Stimulated activated CD4-positive, alpha-beta T cell treated with anti-CD3 and anti-CD28 coated beads, Interleukin-15, amount 100 ng/mL, for 1 hour (primary cell): ENCODE data around the gene LRRN4.

ENCODE experiments used
- DNase-seq, 2 donors: peaks; one replicate each; pipeline ENCODE4 v3.0.0-alpha.2; 2020; ENCODE audit warnings: low read depth in 1 of 2, low spot score in 1 of 2

The LRRN4 gene

DNA sequence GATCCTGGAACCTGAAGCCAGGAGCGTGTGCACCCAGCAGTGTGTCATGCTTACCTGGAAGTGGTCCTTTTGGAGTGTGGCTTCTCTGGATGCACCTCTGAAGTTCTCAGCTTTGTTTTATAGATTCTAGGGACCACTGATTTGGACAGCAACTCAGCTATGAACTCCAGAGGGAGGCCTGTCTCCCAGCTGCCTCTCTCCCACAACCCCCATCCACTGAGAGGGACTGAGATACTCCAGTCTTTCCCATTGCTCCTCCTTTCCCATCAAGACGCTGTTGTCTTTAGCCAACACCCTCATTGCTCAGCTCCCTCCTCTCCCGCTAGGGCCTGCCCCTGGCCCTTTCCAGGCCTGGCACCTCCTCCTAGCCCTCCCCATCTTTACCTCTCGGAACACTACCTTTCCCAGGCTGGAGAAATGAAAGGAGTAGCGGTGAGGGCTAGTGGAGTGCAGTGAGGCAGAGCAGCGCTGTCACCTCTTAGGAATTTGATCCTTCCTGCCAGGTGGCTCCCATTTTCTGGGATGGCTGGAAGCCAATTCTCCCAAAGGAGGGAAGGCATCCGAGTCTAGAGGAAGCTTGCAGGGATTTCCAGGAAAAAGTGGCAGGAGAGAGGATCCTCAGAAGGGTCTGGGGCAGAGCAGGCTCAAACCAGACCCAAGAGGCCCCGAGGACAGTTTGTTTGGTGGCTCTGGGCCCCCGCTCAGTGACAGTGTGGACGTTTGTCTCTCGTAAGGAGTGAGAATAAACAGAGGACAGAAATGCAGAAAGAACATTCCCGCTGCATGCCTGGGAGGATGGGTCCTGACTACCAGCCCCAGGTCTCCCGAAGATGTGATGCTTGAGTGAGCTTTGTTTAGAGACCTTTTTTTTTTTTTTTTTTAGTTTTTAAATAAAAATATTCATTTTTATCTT, at the start of gene LRRN4:
LRRN4 (minus strand) TSS at position 285 of the 913 bp plus-strand sequence. CDS start 1,261 bp downstream, outside the sequence.
- DNase-seq, result no peak

DNA sequence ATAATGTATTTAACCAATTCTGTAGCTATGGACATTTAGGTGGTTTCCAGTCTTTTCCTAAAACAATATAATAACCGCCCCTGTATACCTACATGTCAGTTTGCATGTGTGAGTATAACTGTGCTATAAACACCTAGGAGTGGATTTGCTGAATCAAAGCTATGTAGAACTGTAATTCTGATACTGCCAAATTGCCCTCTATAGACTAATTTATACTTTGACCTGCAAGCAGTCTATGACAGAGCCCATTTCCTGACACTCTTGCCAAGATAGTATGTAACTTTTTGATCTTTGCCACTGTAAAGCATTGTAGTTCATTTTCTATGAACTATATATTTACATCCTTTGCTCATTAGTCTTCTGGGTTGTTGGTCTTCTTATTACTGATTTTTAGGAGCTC, 49.4 kb upstream of the LRRN4 start:
- DNase-seq, result no peak

DNA sequence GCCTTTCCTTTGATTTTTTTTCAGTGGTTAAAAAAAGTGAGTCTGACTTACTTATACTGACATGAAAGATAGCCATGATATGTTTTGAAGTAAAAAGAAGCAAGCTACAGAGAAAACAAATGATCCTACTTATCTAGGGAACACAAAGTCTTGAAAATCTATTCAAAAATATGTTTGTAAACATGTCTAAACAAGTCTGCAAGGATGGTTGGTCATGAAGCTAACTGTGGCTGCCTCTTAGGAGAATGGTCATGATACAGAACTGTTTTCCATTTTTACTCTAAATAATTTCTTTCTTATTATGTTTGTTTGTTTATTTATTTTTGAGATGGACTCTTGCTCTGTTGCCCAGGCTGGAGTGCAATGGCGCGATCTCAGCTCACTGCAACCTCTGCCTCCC, 47.5 kb upstream of the LRRN4 start:
- no peak for DNase-seq

DNA sequence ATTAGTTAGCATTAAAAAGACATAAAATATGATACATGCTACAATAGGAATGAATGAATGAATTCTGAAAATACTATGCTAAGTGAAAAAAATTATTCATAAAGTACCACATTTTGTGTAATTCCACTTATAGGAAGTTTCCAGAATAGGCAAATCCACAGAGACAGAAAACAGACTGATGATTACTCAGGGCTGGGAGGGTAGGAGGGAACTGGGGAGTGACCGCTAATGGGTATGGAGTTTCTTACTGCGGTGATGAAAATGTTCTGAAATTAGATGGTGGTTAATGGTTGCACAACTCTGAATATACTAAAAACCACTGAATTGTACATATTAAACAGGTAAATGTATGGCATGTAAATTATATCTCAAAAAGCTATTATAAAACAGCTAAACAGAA, 46.4 kb upstream of the LRRN4 start:
- DNase-seq, result no peak

DNA sequence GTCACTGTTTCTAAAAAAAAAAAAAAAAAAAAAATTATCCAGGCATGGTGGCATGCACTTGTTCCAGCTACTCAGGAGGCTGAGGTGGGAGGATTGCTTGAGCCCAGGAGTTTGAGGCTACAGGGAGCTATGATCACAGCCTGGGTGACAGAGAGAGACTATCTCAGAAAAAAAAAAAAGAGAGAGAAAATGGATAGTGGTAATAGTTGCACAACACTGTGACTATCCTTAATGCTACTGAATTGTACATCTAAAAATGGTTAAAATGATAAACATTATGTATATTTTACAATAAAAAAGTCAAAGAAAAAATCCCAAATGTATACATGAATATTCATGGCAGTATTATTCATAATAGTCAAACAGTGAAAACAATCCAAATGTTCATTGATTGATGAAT, 46.0 kb upstream of the LRRN4 start:
- DNase-seq, result no peak

DNA sequence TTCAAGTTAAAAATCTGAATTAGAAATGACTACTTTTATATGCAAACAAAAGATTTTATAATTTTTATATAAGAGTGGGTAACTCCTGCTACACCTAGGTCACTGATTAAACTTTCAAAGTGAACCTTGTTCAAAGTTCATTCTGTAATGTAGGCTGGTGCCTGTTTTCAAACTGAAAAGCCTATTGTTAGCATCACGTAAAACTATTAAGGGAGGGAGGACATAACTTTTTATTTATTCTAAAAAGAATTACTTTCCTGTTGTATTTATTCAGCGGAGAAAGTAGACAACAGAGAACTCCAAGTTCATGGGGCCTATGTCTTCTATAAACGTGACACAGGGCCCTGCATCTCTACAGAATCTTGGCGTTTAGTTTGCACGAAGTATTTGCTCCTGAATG, 41.5 kb upstream of the LRRN4 start:
- DNase-seq, result no peak

GRCh38 chr20:6094565-6094964, 40.7 kb upstream of the LRRN4 start:
- DNase-seq, result no peak

- DNase-seq, result no peak
Measured at GRCh38 chr20:6094063-6094462, 40.2 kb upstream of the LRRN4 start.

DNA sequence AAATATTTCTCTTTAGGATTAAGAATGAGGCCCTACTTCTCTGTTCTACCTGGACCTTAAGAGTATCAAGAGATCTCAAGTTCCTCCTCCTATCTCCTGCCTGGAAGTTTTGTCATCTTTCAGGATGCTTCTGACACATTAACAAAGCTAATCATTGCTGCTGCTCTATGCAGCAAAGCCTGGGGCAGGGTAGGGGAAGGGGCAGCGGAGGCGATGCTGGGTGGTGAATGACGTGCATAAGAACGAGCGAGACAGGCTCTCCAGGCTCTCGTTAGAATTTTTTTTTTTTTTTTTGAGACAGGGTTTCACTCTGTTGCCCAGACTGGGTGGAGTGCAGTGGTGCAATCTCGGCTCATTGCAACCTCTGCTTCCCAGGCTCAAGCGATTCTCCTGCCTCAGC, 37.8 kb upstream of the LRRN4 start:
- no peak for DNase-seq

DNA sequence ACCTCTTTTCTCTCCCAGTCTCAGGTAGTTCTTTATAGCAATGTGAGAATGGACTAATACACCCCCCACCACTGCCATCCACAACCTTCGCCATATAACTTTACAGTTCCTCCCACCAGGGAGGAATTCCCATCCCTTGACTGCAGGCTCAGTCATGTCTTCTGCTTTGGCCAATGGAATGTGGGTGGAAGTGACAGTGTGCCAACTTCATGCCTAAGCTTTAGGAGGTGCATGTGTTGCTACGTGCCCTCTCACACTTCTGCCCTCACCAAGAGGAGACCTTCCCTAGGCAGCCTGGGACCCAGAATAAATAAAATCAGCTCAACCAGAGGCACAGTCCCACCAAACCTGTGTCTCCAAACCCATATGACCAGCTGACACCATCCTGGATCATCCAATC, 33.0 kb upstream of the LRRN4 start:
- no peak for DNase-seq

GRCh38 chr20:6083926-6084325, 30.1 kb upstream of the LRRN4 start:
- DNase-seq, result no peak

GRCh38 chr20:6081236-6081635, 27.4 kb upstream of the LRRN4 start:
- DNase-seq, result no peak

- DNase-seq, result no peak
Measured at GRCh38 chr20:6079016-6079415, 25.2 kb upstream of the LRRN4 start.

GRCh38 chr20:6075428-6076219, 21.8 kb upstream of the LRRN4 start:
- no peak for DNase-seq

DNA sequence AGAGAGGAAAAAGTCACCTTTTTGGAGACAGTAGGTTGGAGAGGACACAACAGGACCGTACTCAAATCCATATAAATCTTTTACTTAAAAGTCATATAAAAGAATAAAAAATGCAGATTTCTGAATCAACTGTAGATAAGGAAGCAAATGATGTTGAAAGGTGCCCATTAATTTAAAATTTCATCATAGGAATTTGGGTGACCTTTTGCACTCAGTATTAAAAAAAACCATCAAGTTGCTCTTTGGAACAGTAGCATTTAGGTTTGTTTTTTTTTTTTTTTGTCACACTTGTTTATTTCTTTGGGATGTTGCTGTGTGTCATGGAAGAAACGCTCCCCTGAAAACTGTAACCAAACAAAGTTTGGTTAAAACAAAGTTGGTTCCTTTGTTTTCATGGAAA, 20.9 kb upstream of the LRRN4 start:
- no peak for DNase-seq

- no peak for DNase-seq
Measured at GRCh38 chr20:6074145-6074561, 20.3 kb upstream of the LRRN4 start.

- DNase-seq, result no peak
Measured at GRCh38 chr20:6070829-6071695, 17.2 kb upstream of the LRRN4 start.

DNA sequence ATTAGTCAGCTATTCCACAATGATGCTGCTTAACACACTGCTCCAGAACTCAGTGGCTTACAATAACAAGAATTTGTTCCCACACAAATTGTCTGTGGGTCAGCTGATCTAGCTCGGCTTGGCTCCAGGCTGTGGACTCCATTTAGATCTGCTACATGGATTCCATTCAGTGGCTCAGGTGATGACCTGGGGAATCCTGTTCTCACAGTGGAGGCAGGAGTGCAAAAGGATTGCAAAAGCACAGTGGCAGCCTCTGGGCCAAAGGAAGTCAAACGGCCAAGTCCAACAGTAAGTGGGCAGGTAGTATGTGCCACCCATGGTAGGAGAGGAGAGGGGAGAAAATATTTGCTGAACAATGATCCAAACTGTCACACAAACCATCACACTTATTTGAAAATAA, 15.8 kb upstream of the LRRN4 start:
- no peak for DNase-seq

GRCh38 chr20:6067763-6068318, 14.0 kb upstream of the LRRN4 start:
- no peak for DNase-seq

DNA sequence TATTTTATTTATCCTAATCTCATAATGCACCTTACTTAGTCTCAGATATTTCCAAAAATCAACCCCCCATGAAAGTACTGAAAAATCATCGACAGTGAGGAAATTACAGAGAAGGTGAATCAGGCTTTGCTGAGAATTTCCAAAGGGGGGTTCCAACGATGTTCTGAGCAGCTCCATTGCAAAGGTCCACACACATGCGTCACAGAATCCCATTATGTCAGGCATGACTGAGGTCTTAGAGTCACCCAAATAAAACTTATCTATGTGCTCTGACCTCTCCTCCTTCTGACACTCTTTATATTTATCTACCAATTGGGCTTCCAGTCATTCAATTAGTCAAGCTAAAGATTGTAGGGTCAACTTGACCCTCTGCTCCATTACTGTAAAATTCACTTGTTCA, 12.7 kb upstream of the LRRN4 start:
- no peak for DNase-seq

DNA sequence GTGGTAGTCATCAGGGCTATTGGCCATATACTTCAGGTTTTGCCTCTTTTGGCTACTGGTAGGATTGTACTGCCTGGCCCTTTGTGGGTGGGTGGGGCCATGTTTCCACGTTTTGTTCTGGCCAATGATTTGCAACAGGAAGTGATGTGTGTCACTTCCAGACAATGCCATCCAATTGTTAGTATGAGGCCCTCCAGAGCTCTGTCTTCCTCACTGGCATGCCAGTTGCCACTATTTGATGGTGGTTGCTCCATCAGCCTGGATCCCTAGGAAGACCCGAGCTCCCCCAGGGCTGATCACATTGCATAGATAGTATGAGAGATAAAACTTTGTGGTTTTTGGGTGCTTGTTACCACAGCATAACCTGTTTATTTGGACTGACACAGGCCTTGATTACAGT, 7.7 kb upstream of the LRRN4 start:
- no peak for DNase-seq
